ENCODE results near the gene WWOX.

The WWOX gene

GRCh38 chr16:78705694-78706093 lies 606.2 kb downstream of the WWOX start:
- peak; percentile 46 for TF ChIP-seq CTCF (IDR thresholded peaks at IDR 0.05; ENCODE audit: insufficient read depth, low read depth, low read length, missing control alignments)
- peak; percentile 93 for DNase-seq (ENCODE audit: low read depth)
- H3K4me3 ChIP-seq (ENCODE audit: low read length) = no peak overlapping the region

DNA sequence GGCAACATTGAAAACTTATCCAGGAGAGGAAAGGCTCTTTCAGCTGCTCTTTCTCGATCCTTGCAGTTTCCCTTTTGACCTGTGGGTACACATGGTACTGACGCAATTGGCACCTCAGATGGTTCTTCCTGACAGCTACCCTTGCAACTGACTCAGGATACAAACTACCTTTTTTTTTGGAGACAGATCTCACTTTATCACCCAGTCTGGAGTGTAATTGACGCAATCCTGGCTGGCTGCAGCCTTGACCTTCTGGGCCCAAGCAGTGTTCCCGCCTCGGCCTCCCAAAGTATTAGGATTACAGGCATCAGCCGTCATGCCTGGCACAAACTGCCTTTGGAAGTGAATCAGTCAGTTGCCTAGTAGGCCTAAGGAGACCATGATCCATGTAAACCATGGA lies 607.2 kb downstream of the WWOX start:
- no peak overlapping the region for H3K4me3 ChIP-seq (ENCODE audit: low read length)
- TF ChIP-seq CTCF (IDR thresholded peaks at IDR 0.05; ENCODE audit: insufficient read depth, low read depth, low read length, missing control alignments) = no peak
- no peak for DNase-seq (ENCODE audit: low read depth)

GRCh38 chr16:78709137-78709884 lies 609.9 kb downstream of the WWOX start:
- no peak for DNase-seq (ENCODE audit: low read depth)
- TF ChIP-seq CTCF (IDR thresholded peaks at IDR 0.05; ENCODE audit: insufficient read depth, low read depth, low read length, missing control alignments) = no peak

GRCh38 chr16:78715106-78715505 lies 615.7 kb downstream of the WWOX start:
- DNase-seq (ENCODE audit: low read depth) = peak; percentile 2
- no peak for TF ChIP-seq CTCF (IDR thresholded peaks at IDR 0.05; ENCODE audit: insufficient read depth, low read depth, low read length, missing control alignments)
- H3K4me3 ChIP-seq (ENCODE audit: low read length) = no peak overlapping the region

More at GRCh38 chr16:78709137-78709884, 609.9 kb downstream of the WWOX start:
- no peak overlapping the region for H3K4me3 ChIP-seq (ENCODE audit: low read length)

DNA sequence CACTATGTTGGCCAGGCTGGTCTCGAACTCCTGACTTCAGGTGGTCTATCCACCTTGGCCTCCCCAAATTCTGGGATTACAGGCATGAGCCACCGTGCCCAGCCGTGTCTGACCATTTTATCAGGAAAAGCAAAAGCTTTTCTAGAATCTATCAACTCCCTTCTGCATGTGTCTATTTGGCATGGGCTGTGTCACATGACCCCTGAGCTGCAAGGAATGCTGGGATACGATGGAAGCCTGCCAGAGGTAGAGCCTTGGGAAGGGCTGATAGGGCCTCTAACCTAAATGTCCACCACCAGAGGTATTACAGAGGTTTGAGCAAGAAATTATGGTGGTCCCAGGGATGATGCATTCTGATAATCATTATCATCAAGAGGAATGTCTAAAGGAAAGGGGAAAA lies 616.2 kb downstream of the WWOX start:
- no peak overlapping the region for H3K4me3 ChIP-seq (ENCODE audit: low read length)
- no peak for TF ChIP-seq CTCF (IDR thresholded peaks at IDR 0.05; ENCODE audit: insufficient read depth, low read depth, low read length, missing control alignments)
- no peak for DNase-seq (ENCODE audit: low read depth)

DNA sequence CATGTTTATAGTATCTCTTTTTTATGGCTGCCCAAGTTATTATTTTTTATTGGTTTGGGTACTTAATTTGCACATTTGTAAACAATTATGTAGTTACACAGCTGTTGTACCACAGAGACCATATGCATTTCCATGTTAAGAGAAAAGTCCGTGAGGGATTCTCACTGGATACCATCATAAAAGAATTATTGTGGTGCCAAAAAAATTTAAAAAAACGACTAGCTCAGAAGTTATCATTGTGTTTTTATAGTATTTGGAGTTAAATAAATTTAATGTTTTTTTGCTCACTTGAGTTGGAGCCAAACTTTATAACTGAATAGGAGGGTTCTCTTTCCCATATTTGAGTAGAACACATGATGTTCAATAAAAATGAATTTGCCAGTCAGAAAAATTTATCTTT lies 618.7 kb downstream of the WWOX start:
- DNase-seq (ENCODE audit: low read depth) = no peak
- TF ChIP-seq CTCF (IDR thresholded peaks at IDR 0.05; ENCODE audit: insufficient read depth, low read depth, low read length, missing control alignments) = no peak
- H3K4me3 ChIP-seq (ENCODE audit: low read length) = no peak overlapping the region

DNA sequence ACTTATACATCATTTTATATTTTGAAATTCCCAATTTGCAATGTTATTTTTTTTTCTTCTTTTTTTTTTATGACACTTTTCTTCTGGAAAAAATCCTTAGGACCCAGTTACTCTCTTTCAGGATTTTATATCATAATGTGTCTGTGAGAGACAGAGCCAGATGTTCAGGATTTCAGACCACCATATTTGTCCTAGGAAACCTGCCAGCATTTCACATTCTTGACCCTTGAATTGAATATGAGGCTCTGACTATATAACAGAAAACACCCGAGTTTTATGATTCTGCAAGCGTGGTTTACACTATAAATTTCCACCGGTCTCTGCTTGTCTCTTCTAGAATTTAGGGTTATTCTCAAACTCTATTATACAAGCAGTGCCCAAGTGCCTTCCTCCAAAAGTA lies 621.0 kb downstream of the WWOX start:
- H3K4me3 ChIP-seq (ENCODE audit: low read length) = no peak overlapping the region
- no peak for TF ChIP-seq CTCF (IDR thresholded peaks at IDR 0.05; ENCODE audit: insufficient read depth, low read depth, low read length, missing control alignments)
- DNase-seq (ENCODE audit: low read depth) = no peak

Data from epithelial cell of esophagus (primary cell).